Activated T-cell treated with anti-CD3 and anti-CD28 coated beads for 4 hours (primary cell): ENCODE data around the gene SPATA46.
"Not testable (repeated sequence)": the region's sequence is repeated elsewhere in the genome, so short reads cannot be mapped to it uniquely, and the experiment has no call there.

Source experiments
- DNase-seq: peaks from one replicate; pipeline ENCODE4 v3.0.0-alpha.2; 2020

Gene SPATA46

DNA sequence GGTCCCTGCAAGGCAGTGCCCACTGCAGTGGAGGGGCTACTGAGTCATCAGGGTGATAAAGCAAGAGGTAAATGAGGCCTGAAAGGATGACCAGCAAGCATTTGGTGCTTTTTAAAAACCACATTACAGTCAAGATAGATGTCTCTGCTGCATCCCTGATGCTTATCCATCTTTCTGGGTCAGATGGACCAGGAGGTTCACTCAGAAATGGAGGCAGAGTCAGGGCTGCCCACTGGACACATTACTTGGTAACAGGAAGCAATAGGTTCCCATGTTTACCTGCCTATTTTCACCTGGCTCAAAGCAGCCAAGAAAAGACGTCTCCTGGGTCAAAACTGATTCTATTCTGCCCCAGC is 3.6 kb downstream of the SPATA46 start:
- no peak for DNase-seq

DNA sequence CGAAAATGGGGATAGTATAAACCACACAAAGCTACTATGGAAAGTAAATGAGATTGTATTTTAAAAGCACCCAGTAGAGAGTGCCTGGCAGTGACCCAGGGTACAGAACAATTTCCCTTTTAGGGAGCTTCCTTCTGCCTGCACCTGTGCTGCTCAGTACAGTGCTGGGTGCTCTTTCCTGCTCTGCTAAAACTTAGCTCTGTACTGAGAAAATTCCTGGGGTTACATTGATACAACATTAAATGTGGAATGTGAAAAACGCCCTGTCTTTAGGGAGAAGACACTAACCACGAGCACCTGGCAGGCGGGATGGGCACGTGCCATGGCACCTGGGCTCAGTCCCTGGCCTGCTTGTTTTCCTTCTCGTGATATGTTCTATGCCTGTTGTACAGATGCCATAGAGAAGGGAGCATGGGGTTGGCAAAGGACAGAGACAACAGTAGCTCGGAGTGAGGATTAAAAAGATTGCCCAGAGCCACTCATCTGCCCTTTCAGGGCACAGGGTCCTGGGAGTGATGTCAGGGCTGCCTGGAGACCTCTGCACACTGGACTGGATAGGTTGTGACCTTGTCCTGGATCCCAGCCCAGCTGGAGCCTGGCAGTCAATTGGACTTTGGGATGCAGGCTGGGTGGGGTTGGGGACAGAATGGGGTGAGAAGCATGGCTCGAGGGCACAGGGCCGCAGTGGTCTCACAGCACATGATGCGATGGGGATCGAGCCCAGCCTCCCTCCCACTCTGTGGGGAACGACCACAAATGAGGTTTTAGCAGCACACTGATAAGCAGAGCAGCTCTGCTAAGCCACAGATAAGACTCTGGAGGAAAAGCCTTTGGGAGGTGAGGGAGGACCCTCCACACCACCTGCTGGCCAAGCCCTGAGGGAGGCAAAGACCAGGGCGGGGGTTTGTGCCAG is 4.2 kb downstream of the SPATA46 start:
- DNase-seq, result no peak

DNA sequence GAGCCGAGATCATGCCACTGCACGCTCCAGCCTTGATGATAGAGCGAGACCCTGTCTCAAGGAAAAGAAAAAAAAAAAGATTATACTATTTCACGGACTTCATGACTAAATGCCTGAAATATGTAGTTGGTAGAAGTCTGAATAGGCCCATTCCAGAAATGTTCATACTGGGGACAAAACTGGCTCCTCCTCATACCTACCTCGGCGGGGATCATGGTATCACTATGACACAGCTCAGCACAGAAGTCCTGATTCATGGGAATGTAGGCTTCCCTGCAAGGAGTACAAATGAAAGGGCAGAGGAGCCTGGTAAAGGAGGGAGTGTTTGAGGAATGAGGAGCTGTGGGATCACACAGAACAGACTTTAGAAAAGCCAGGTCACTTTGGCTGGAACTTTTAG is 5.0 kb downstream of the SPATA46 start:
- no peak for DNase-seq

DNA sequence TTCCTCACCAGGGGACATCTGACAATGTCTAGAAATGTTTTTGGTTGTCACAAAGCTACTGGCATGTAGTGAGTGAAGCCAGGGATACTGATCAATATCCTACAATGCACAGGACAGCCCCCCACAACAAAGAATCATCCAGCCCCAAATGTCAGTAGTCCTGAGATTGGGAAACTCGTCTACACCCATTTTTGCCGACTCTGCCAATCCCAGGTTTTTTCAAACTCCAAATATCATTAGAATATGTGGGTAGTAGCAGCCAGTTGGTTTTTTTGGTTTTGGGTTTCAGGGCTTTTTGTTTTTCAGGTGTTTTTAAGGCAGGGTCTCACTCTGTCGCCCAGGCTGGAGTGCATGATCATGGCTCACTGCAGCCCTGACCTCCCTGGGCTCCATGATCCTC is 5.9 kb downstream of the SPATA46 start:
- no peak for DNase-seq

DNA sequence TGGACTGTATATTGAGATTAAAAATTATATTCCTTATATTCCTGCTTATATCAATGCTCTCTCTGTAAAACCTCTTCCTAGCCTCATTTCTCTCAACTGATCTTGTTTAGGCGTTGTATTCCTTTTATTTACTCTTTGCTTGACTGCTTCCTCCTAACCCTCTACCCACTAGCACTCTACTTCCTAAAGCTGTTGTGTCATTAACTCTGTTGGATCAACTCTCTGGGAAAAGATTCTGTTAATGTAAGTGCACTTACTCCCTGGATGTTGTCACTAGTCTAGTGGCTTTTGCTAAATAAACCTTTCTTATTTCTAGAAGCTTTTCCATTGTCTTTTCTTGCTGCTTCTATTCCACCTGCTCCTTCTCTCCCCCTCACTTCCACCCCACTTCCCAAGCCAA is 6.5 kb downstream of the SPATA46 start:
- DNase-seq, result no peak

DNA sequence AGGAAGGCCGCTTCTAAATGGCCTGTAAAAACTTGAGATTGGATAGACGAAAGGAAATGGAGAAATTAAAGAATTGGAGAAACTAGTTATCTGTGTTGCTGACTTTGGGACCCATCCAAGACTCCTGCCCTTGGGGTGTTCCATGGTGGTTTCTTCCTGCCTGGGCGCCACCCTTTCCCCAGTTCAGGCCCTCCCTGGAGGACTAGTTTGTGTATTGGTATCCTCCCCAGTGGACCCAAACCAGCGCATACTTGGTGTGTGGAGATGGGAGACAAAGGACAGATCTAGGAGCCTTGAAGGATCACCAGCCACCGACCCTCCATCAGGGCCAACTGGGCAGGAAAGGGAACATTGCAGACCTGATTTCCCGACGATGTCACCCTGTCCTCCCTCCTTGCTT is 7.1 kb downstream of the SPATA46 start:
- no peak for DNase-seq

DNA sequence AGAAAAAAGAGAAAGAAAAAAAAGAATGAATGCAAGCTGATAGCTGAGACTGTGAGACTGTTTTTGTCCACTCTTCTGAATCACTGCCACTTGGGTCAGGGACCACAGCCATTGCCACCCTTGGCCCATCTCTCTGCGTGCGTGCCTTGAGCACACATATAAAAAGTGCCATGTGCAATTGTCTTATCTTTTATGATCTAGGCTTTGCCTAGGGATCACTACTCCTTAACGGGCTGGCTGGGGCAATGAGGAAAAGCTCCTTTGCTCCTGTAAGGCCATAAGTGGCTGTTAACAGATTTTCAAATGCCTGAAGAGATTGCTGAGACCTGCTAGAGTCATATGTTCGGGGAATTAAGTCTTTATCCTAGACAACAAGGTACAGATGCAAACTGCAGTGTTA is 8.2 kb downstream of the SPATA46 start:
- no peak for DNase-seq

DNA sequence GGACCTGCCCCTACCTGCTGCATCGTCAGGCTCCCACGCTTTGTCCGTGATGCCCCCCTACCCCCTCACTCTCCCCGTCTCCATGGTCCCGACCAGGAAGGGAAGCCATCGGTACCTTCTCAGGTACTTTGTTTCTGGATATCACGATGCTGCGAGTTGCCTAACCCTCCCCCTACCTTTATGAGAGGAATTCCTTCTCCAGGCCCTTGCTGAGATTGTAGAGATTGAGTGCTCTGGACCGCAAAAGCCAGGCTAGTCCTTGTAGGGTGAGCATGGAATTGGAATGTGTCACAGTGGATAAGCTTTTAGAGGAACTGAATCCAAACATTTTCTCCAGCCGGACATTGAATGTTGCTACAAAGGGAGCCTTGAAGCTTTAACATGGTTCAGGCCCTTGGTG is 8.9 kb downstream of the SPATA46 start:
- no peak for DNase-seq

DNA sequence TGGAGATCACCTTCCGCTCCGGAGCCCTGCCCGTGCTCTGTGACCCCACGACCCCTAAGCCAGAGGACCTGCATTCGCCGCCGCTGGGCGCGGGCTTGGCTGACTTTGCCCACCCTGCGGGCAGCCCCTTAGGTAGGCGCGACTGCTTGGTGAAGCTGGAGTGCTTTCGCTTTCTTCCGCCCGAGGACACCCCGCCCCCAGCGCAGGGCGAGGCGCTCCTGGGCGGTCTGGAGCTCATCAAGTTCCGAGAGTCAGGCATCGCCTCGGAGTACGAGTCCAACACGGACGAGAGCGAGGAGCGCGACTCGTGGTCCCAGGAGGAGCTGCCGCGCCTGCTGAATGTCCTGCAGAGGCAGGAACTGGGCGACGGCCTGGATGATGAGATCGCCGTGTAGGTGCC is 9.6 kb downstream of the SPATA46 start:
- DNase-seq, result no peak

DNA sequence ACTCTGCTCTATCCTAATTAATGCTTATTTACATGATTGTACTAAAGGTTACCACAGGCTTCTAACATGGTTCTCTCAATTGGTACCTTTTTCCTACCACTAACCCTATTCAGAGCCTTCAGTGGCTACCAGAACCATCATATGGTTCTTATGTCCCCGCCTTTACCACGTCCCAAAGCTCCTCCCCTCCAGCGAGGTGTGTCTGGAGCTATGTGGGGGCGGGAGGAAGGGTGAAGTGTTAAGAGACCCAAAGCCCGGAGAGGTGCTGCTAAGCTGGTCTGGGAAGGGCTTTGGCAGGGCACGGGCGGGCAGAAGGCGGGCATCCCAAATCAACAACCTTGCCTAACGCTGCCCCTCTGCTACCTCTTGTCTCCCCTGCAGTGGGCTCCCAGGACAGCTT is 10.0 kb downstream of the SPATA46 start:
- DNase-seq, result no peak

DNA sequence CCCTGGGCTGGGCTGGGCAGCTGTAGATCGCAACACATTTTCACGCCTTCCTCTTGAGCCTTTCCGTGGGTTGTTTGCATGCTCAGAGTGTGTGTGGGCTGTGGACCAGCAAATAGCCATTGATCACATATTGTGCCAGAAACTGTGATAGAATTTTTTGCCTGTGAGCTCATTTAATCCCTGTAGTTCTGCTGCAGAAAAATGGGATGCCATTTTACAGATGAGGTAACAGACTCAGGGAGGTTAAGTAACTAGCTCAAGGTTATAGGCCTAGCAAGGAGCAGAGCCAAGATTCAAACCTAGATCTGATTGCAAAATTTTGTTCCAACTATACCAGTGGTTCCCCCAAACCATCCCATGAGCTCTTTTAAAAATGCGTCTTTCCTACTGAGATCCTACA is 10.5 kb downstream of the SPATA46 start:
- no peak for DNase-seq

DNA sequence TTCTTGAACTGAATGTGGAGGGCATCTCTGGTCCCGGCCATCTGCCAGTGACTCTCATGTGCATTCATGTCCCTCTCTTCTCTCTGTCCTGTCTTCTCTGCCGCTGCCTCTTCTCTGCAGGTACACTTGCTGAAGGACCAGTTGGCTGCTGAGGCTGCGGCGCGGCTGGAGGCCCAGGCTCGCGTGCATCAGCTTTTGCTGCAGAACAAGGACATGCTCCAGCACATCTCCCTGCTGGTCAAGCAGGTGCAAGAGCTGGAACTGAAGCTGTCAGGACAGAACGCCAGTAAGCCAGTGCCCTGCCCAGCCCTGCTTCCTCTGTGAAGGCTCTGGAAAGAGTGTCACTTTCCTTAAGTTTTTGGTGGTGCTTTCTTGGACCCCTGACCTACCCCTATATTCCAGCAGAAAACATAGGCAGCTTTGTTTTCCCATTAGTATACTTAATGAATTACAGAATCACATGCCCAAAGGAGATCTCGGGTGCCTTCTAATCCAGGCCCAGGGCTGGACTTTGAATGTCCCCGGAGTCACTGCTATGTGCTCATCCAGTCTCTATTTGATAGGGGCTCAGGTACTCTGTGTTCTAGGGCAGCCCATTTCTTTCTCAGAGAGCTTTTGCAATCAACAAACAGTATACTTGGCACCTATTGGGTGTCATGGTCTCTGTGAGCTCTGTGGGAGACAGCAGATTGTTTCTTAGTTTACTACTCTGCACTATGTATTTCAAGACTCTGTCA is 11.2 kb downstream of the SPATA46 start:
- no peak for DNase-seq

DNA sequence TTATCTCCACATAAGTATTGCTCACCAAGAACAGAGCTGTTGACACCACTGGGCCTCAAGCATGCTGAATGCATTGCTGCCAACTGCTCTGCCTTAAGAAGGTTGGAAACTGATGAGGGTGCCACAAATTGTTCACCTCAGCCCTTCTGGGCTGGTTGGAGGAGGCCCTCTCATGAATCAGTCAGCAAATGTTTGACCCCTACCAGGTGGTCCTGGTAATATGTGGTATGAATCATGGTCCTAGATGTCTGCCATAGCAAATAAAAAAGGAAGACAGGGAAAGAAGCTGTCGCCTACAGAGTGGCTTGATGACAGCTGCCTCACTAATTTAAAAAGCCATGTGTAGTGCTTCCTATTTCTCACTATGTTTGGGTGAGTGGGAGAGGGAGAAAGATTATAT is 12.2 kb downstream of the SPATA46 start:
- no peak for DNase-seq

DNA sequence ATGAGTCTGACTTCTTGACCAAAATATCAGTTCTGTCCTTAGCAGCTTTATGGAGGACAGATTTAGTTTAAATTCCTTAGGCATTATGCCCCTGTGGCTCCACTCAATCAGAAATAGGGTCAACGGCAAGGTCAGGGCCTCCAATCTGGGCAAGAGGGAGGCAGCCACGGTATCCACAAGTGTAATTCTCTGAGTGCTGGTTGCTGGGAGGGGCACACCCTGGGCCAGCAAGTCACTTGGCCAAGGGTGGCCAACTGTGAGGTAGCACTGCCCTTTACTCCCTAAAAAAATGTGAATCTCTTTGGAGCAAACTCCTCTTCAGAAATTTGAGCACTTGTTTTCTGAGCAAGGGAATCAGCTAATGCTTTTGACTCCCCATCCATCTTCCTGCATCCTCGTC is 12.8 kb downstream of the SPATA46 start:
- no peak for DNase-seq

DNA sequence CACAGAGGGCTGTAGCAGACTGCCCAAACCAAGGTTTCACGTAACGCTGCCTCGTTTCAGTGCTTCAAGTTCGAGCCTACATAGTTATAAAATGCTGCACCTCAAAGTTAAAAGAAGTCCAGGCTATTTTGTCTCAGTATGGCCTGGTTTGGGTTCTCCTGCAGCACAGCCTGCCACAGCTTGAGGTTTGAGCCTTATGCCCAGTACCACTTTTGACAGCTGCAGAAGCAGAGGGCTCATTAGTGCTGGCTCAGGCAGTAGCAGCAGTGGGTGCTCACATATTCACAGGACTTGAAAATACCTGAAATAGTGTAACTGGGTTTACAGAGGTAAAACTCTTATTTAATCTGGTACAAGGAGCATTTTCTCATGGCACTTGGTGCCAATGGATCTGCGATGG is 15.3 kb downstream of the SPATA46 start:
- DNase-seq, result no peak

DNA sequence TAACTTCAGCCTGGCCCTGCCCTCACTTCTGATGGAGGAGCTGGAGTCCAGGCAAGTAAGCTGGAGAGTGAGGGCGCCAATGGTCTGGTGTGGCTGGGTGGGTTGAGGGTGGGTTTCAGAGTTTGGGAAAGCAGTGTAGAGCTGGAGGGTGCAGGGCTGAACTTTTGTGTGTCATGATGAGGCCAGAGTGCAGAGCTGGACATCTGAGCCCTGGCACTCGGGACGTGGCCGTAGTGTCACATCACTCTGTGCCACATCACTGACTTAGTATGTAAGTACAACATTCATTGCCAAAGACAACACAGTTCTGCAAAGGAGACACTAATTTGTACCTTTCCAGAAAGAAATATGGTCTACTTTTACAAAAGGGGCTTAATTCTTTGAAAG is 15.8 kb downstream of the SPATA46 start:
- DNase-seq, result no peak

DNA sequence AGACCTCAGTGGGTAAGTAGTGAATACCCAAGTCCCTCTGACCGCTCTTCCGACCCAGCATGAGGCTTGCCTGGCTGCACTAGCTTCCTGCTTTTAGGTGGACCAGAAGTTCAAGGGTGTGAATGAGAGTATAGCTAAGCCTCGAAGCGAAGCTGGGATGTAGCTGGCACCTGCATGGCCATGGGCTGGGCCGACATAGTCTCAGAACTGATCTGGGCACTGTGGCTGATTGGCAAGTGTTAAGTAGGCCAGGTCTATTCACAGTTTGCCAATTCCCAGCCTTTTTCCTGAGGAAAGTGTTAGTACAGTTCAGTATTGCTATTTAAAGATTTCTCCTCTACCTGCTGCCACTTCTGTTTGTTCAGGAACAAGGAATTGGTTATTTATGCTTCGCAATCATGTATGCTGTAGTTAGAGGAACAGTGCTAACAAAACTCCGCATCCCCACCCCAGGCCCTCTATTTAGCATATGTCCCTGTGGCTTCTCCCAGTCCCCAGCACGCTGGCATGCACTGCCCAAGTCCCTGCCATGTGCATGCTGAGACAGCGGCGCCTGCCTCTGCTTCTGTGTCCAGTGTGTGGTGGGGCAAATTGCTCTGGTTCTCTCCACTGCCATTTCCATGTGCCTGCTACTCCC is 16.3 kb downstream of the SPATA46 start:
- DNase-seq, result no peak

DNA sequence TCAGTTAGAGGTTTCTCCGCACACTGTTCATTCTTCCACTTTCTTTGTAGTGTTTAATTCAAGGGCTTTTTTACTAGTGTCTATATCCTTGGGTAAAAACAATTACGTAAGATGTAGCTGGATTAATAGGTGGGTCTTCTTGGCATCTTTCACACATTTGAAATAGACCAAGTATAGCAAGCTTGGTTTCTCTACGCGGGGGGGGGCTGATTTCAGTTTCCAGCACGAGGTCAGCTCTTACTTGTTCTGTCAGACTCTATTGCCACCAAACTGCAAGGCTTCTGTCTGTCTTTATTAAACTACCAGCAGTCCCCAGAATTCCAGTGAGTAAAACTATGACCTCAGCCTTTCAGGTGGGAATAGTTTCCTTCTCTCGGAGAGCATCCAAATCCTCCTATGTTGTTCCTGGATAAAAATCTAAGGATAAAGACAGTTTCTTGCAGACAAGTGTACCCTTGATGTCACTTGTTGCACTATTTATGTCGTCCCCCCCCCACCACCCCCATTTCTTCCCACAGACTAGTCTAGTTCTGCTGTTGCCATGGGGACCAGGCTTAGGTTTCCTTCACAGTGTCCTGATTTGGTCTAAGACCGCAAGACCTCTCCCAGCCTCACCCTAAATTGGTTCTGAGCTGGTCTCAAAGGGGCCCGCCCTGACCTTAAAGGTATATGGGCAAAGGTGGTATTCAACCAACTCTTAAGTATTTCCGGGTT is 17.0 kb downstream of the SPATA46 start:
- no peak for DNase-seq

DNA sequence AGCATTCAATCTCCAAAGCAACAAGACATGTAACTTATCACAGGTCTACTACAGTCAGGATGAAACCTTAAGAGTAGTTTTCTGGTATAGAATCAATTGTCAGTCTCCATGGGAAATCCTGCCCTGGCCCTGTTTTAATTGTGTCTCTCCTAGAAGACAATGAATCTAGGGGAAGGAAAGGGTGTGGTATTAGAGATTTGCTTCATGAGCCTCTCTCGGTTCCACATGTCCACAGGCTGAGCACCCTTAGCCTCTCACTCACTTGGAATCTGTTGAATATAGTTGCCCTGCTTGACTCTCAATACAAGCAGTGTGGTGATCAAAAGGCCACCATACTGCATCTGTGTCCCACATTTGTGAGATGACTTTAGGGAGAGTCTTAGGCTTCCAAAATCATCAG is 17.7 kb downstream of the SPATA46 start:
- no peak for DNase-seq

DNA sequence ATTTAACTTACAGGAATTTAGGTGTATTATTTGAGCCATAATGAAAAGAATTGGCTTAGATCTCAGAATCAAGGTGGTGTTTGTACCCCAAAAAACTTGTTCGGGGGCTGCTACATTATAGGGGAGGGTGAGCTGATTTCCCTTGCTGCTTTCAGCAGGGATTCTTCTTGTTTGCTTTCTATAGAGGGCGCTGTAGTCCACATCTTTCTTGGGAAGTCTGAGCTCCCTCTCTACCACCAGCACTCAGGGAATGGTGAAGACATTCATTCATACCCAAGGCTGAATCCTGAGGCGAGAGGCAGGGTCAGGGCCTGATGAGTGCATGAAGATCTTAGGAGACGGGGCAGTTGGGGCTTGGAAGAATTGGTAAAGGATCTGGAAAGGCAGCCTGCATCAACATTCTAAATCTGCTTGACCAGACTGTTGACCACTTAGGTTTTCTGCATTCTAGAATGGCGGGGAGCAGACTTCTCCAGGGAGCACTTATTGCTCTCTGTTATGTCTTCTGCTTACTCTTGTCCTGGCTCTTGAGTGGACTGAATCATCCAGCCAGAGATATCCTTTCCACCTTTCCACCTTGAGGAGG is 18.9 kb downstream of the SPATA46 start:
- no peak for DNase-seq

DNA sequence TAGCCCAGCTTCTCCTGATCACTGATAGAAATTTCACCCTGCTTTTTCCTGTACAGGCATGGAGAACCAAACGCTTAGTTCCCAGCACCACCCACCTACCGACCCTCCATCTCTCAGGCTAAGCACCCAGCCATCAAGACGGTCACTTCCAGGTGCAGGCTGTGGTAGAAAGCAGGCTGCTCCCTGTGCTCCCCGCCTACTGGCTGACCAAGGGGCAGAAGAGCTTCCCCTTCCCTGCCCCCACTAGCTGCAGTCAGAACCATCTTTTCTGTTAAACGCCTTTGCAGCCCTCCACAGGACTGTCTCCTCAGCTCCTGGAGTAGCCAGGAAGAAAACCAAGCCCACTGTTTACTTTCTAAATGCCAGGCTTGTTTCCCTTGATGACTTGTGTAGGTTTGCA is 23.0 kb downstream of the SPATA46 start:
- no peak for DNase-seq

DNA sequence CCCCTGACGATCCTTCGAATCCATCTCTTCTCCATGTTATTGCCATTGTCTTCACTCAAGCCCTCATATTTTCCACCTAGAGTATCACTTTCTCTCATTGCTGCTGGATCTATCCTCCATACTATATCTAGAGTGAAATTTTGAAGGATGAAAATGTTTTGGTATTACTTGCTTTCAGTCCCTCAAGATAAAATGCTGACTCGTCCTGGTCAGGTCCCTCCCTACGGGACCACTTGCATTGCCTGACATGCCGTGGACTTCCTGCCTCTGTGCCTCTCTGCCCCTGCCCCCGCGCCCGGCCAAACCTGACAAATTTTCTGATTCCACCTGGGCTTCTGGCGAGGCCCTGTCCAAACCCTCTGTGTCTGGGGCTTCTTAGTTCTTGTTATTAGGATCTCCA is 23.6 kb downstream of the SPATA46 start:
- no peak for DNase-seq

DNA sequence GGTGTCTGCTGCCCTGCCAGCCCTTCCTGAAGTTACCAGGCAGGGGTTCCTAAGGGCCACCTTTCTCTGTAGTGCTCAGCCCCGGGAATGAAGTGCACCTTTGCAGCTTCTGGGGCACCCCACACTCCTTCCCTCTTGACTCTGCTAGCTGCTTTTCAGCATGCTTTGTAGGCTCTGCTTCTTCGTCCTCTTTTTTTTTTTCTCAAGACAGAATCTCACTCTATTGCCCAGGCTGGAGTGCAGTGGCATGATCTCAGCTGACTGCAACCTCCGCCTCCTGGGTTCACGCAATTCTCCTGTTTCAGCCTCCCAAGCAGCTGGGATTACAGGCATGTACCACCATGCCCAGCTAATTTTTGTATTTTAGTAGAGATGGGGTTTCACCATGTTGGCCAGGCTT is 24.8 kb downstream of the SPATA46 start:
- not testable (repeated sequence) for DNase-seq
